Glutamatergic neuron (in vitro differentiated cells): ENCODE data around the gene ARHGAP25. TPM values are rescaled to one million over a fixed set of nuclear protein-coding genes. Genes with fewer than 3 reads are reported as not detected.

ENCODE experiments used
- DNase-seq: peaks from one replicate; pipeline ENCODE4 v3.0.0; 2022
- H3K27ac Mint-ChIP-seq: one replicate; pipeline ENCODE4 v1.8.0; 2020; ENCODE audit warnings: mild to moderate bottlenecking, mixed read lengths, inconsistent platforms; ENCODE audit not compliant: unreplicated experiment
- H3K27me3 Mint-ChIP-seq: one replicate; pipeline ENCODE4 v1.8.0; 2020; ENCODE audit warnings: mild to moderate bottlenecking, moderate library complexity, mixed read lengths, inconsistent platforms; ENCODE audit not compliant: unreplicated experiment
- H3K36me3 Mint-ChIP-seq: one replicate; pipeline ENCODE4 v1.8.0; 2020; ENCODE audit warnings: mild to moderate bottlenecking, mixed read lengths, inconsistent platforms; ENCODE audit not compliant: unreplicated experiment
- H3K4me1 Mint-ChIP-seq: one replicate; pipeline ENCODE4 v1.8.0; 2020; ENCODE audit warnings: mild to moderate bottlenecking, low read depth, mixed read lengths, inconsistent platforms; ENCODE audit not compliant: unreplicated experiment
- H3K4me3 Mint-ChIP-seq: one replicate; pipeline ENCODE4 v1.8.0; 2020; ENCODE audit warnings: mild to moderate bottlenecking, mixed read lengths, inconsistent platforms; ENCODE audit not compliant: unreplicated experiment
- H3K9me3 Mint-ChIP-seq: one replicate; pipeline ENCODE4 v1.8.0; 2020; ENCODE audit warnings: mild to moderate bottlenecking, moderate library complexity, mixed read lengths, inconsistent platforms; ENCODE audit not compliant: unreplicated experiment
- CTCF ChIP-seq: fragments of 200-600 bp; sonication (generic); IDR thresholded peaks from one replicate; pipeline ENCODE4 v1.5.0; 2021; ENCODE audit not compliant: partially characterized antibody, unreplicated experiment
- total RNA-seq: library from RNA; stranded (reverse); fragmentation: NEBNext Ultra II Directional; extraction: Animal tissue kit (Norgen Biotek cat#: 25700); gene quantifications from one replicate; pipeline ENCODE4 v1.2.1, GENCODE V29; 2021; ENCODE audit not compliant: unreplicated experiment

The ARHGAP25 gene
- total RNA-seq, 1 donor from 2014 or later = 1.4 TPM

GRCh38 chr2:68861330-68861729, 126.7 kb downstream of the ARHGAP25 start:
- TF ChIP-seq CTCF = no peak
- H3K36me3 Mint-ChIP-seq = no peaks in the 10 kb centered on the region
- H3K4me3 Mint-ChIP-seq = no peak overlapping the region
- H3K27ac Mint-ChIP-seq = no peak overlapping the region
- no peak for DNase-seq
- no peaks in the 10 kb centered on the region for H3K9me3 Mint-ChIP-seq
- H3K4me1 Mint-ChIP-seq = no peaks in the 10 kb centered on the region
- H3K27me3 Mint-ChIP-seq = peaks cover 5% of the 10 kb centered on the region

GRCh38 chr2:68862889-68863288, 128.3 kb downstream of the ARHGAP25 start:
- Mint-ChIP-seq H3K4me1 (no peaks in the 10 kb centered on the region), H3K9me3 (no peaks in the 10 kb centered on the region), H3K36me3 (no peaks in the 10 kb centered on the region), H3K27me3 (peaks cover 5% of the 10 kb centered on the region), H3K4me3 (no peak overlapping the region), H3K27ac (no peak overlapping the region)
- TF ChIP-seq CTCF = no peak
- DNase-seq = no peak

- H3K27ac Mint-ChIP-seq = no peak overlapping the region
- no peaks in the 10 kb centered on the region for H3K36me3 Mint-ChIP-seq
- no peak for DNase-seq
- peaks cover 4% of the 10 kb centered on the region for H3K4me1 Mint-ChIP-seq
- peaks cover 5% of the 10 kb centered on the region for H3K27me3 Mint-ChIP-seq
- TF ChIP-seq CTCF = no peak
- no peaks in the 10 kb centered on the region for H3K9me3 Mint-ChIP-seq
- H3K4me3 Mint-ChIP-seq = no peak overlapping the region
These were observed 129.4 kb downstream of the ARHGAP25 start for GRCh38 chr2:68863996-68864395.

- Mint-ChIP-seq H3K4me1 (peaks cover 4% of the 10 kb centered on the region), H3K36me3 (no peaks in the 10 kb centered on the region), H3K9me3 (no peaks in the 10 kb centered on the region), H3K4me3 (no peak overlapping the region), H3K27ac (no peak overlapping the region), H3K27me3 (no peaks in the 10 kb centered on the region)
- TF ChIP-seq CTCF = no peak
- DNase-seq = no peak
These were observed 130.5 kb downstream of the ARHGAP25 start for GRCh38 chr2:68865108-68865507.

GRCh38 chr2:68870215-68870614, 135.6 kb downstream of the ARHGAP25 start:
- no peak for DNase-seq
- Mint-ChIP-seq H3K27ac (no peak overlapping the region), H3K4me3 (no peak overlapping the region), H3K36me3 (no peaks in the 10 kb centered on the region), H3K27me3 (no peaks in the 10 kb centered on the region), H3K9me3 (no peaks in the 10 kb centered on the region), H3K4me1 (peaks cover 4% of the 10 kb centered on the region)
- no peak for TF ChIP-seq CTCF
